ENCODE data around the gene TEX2. TPM values are rescaled to one million over a fixed set of nuclear protein-coding genes. Genes with fewer than 3 reads are reported as not detected.
"Not testable (repeated sequence)": the region's sequence is repeated elsewhere in the genome, so short reads cannot be mapped to it uniquely, and the experiment has no call there.

TEX2 gene
- total RNA-seq, 1 donor from 2014 or later, result 15.9 TPM

- intact Hi-C loops (cut with micrococcal nuclease), result no loop called here
Measured at GRCh38 chr17:64187093-64187895, 75.8 kb downstream of the TEX2 start.

GRCh38 chr17:64186171-64187092 lies 76.6 kb downstream of the TEX2 start:
- intact Hi-C loops (cut with micrococcal nuclease), result no loop called here

- intact Hi-C loops (cut with micrococcal nuclease), result not testable (repeated sequence)
Measured at GRCh38 chr17:64185557-64185956, 77.5 kb downstream of the TEX2 start.

GRCh38 chr17:64185101-64185500 lies 78.0 kb downstream of the TEX2 start:
- intact Hi-C loops (cut with micrococcal nuclease), result no loop called here

GRCh38 chr17:64183815-64184214 lies 79.2 kb downstream of the TEX2 start:
- intact Hi-C loops (cut with micrococcal nuclease), result loop anchor here (1.0 kb wide), 1 partner anchor 22 kb away; no protein-coding TSS in a partner anchor

GRCh38 chr17:64182325-64183012 lies 80.6 kb downstream of the TEX2 start:
- intact Hi-C loops (cut with micrococcal nuclease), result no loop called here

GRCh38 chr17:64180089-64181073 lies 82.7 kb downstream of the TEX2 start:
- intact Hi-C loops (cut with micrococcal nuclease), result no loop called here

GRCh38 chr17:64179024-64179423 lies 84.0 kb downstream of the TEX2 start:
- intact Hi-C loops (cut with micrococcal nuclease), result not testable (repeated sequence)

- intact Hi-C loops (cut with micrococcal nuclease), result no loop called here
Measured at GRCh38 chr17:64178011-64178825, 84.8 kb downstream of the TEX2 start.

GRCh38 chr17:64177311-64178010 lies 85.6 kb downstream of the TEX2 start:
- intact Hi-C loops (cut with micrococcal nuclease), result no loop called here

- intact Hi-C loops (cut with micrococcal nuclease), result no loop called here
Measured at GRCh38 chr17:64176556-64176955, 86.5 kb downstream of the TEX2 start.

GRCh38 chr17:64174686-64175456 lies 88.2 kb downstream of the TEX2 start:
- intact Hi-C loops (cut with micrococcal nuclease), result no loop called here

- intact Hi-C loops (cut with micrococcal nuclease), result no loop called here
Measured at GRCh38 chr17:64173646-64174045, 89.4 kb downstream of the TEX2 start.

- intact Hi-C loops (cut with micrococcal nuclease), result no loop called here
Measured at GRCh38 chr17:64172510-64172909, 90.5 kb downstream of the TEX2 start.

- intact Hi-C loops (cut with micrococcal nuclease), result no loop called here
Measured at GRCh38 chr17:64171041-64171440, 92.0 kb downstream of the TEX2 start.

- intact Hi-C loops (cut with micrococcal nuclease), result no loop called here
Measured at GRCh38 chr17:64170286-64170685, 92.8 kb downstream of the TEX2 start.

- intact Hi-C loops (cut with micrococcal nuclease), result not testable (repeated sequence)
Measured at GRCh38 chr17:64167666-64168065, 95.4 kb downstream of the TEX2 start.

GRCh38 chr17:64166876-64167275 lies 96.2 kb downstream of the TEX2 start:
- intact Hi-C loops (cut with micrococcal nuclease), result no loop called here

Measured in T-helper 1 cell treated with Interleukin-12 subunit alpha and Interleukin-12 subunit beta and Interleukin-4 antibody, amounts not matched to agents 30 ng/mL and 1 ng/mL, for 36 hours (primary cell).